GM12872 (cell line): Measurements from ENCODE around the gene LONP1.
A peak's percentile ranks its signal among the peaks of the same experiment; 100 is the strongest.

Experiments used
- CTCF ChIP-seq: IDR thresholded peaks from 3 replicates; pipeline ENCODE4 v1.5.1; 2011; ENCODE audit warnings: low read depth, mild to moderate bottlenecking, low read length, moderate library complexity; ENCODE audit not compliant: insufficient read depth

The LONP1 gene

GRCh38 chr19:5664515-5664914 is 55.4 kb downstream of the LONP1 start:
- no peak for TF ChIP-seq CTCF

- TF ChIP-seq CTCF: no peak
Measured at GRCh38 chr19:5663904-5664303, 56.0 kb downstream of the LONP1 start.

- no peak for TF ChIP-seq CTCF
Measured at GRCh38 chr19:5661483-5661882, 58.5 kb downstream of the LONP1 start.

- no peak for TF ChIP-seq CTCF
Measured at GRCh38 chr19:5655412-5655811, 64.5 kb downstream of the LONP1 start.

GRCh38 chr19:5654931-5655330 is 65.0 kb downstream of the LONP1 start:
- TF ChIP-seq CTCF: no peak

- no peak for TF ChIP-seq CTCF
Measured at GRCh38 chr19:5652261-5652660, 67.7 kb downstream of the LONP1 start.

- peak; percentile 33; the same call in 2 of the 3 replicates for TF ChIP-seq CTCF
Measured at GRCh38 chr19:5651361-5651760, 68.6 kb downstream of the LONP1 start.

GRCh38 chr19:5648464-5648863 is 71.5 kb downstream of the LONP1 start:
- no peak for TF ChIP-seq CTCF
